Measurements from ENCODE around the gene HYAL2.

Gene HYAL2

GRCh38 chr3:50357481-50357880 lies 34.9 kb upstream of the HYAL2 start:
- no peak for DNase-seq
- Histone ChIP-seq H3K4me3 (peak overlapping the region; percentile 68 to 87), H3K9me3 (no peaks in the 10 kb centered on the region), H3K27me3 (no peaks in the 10 kb centered on the region), H3K27ac (peak overlapping the region; percentile 86 to 97), H3K4me1 (peaks cover 0 to 47% (median 37%) of the 10 kb centered on the region in 4 donors), H3K36me3 (peaks cover 19 to 40% (median 38%) of the 10 kb centered on the region in 3 donors)
- no peak for TF ChIP-seq CTCF (IDR thresholded peaks at IDR 0.05)
- intact Hi-C loops (cut with DNase I; ENCODE audit: low total_unique reads): no loop called here

GRCh38 chr3:50356553-50356952 lies 34.0 kb upstream of the HYAL2 start:
- Histone ChIP-seq H3K27me3 (no peaks in the 10 kb centered on the region), H3K27ac (peak overlapping the region; percentile 22 to 97), H3K4me1 (peaks cover 0 to 53% (median 43%) of the 10 kb centered on the region in 4 donors), H3K9me3 (no peaks in the 10 kb centered on the region), H3K36me3 (peaks cover 19 to 40% (median 38%) of the 10 kb centered on the region in 3 donors), H3K4me3 (peak overlapping the region; percentile 68 to 87)
- intact Hi-C loops (cut with DNase I; ENCODE audit: low total_unique reads): no loop called here
- no peak for TF ChIP-seq CTCF (IDR thresholded peaks at IDR 0.05)
- DNase-seq: no peak

- DNase-seq: no peak
- H3K27me3 ChIP-seq: no peaks in the 10 kb centered on the region
- H3K36me3 ChIP-seq: peaks cover 19 to 40% (median 38%) of the 10 kb centered on the region in 3 donors
- H3K4me1 ChIP-seq: peaks cover 0 to 58% (median 48%) of the 10 kb centered on the region in 4 donors
- no peaks in the 10 kb centered on the region for H3K9me3 ChIP-seq
- no peak for TF ChIP-seq CTCF (IDR thresholded peaks at IDR 0.05)
- H3K4me3 ChIP-seq: peak overlapping the region; percentile 68 to 87
- intact Hi-C loops (cut with DNase I; ENCODE audit: low total_unique reads): no loop called here
- H3K27ac ChIP-seq: peak overlapping the region; percentile 22 to 97
Observed at GRCh38 chr3:50355829-50356552, 33.4 kb upstream of the HYAL2 start.

GRCh38 chr3:50354850-50355249 lies 32.3 kb upstream of the HYAL2 start:
- Histone ChIP-seq H3K36me3 (peaks cover 19 to 40% (median 38%) of the 10 kb centered on the region in 3 donors), H3K9me3 (no peaks in the 10 kb centered on the region), H3K4me3 (no peak overlapping the region), H3K4me1 (peaks cover 0 to 63% (median 52%) of the 10 kb centered on the region in 4 donors), H3K27me3 (no peaks in the 10 kb centered on the region), H3K27ac (no peak overlapping the region)
- intact Hi-C loops (cut with DNase I; ENCODE audit: low total_unique reads): no loop called here
- no peak for DNase-seq
- no peak for TF ChIP-seq CTCF (IDR thresholded peaks at IDR 0.05)

- H3K4me3 ChIP-seq: no peak overlapping the region
- peaks cover 0 to 69% (median 56%) of the 10 kb centered on the region in 4 donors for H3K4me1 ChIP-seq
- DNase-seq: no peak
- intact Hi-C loops (cut with DNase I; ENCODE audit: low total_unique reads): no loop called here
- H3K27me3 ChIP-seq: no peaks in the 10 kb centered on the region
- H3K9me3 ChIP-seq: no peaks in the 10 kb centered on the region
- peaks cover 19 to 40% (median 38%) of the 10 kb centered on the region in 3 donors for H3K36me3 ChIP-seq
- TF ChIP-seq CTCF (IDR thresholded peaks at IDR 0.05): no peak
- no peak overlapping the region for H3K27ac ChIP-seq
Observed at GRCh38 chr3:50354186-50354764, 31.7 kb upstream of the HYAL2 start.

All from tibial artery (tissue), 4 donors.